Activated CD4-positive, CD25-positive, alpha-beta regulatory T cell treated with anti-CD3 and anti-CD28 coated beads, Interleukin-2, amount 50 U/mL, for 16 hours (primary cell): ENCODE results near the gene LYRM2.

ENCODE experiments used
- DNase-seq: peaks from one replicate; pipeline ENCODE4 v3.0.0-alpha.2; 2020; ENCODE audit warnings: low read depth, low spot score

The LYRM2 gene

GRCh38 chr6:89596056-89596455 is 42.5 kb downstream of the LYRM2 start:
- DNase-seq: no peak

- no peak for DNase-seq
Observed at GRCh38 chr6:89591745-89592144, 46.8 kb downstream of the LYRM2 start.

- DNase-seq: no peak
Observed at GRCh38 chr6:89590133-89590532, 48.4 kb downstream of the LYRM2 start.

GRCh38 chr6:89589297-89590025 is 49.1 kb downstream of the LYRM2 start:
- no peak for DNase-seq

- no peak for DNase-seq
Observed at GRCh38 chr6:89585154-89585553, 53.4 kb downstream of the LYRM2 start.

- DNase-seq: no peak
Observed at GRCh38 chr6:89584539-89584938, 54.0 kb downstream of the LYRM2 start.

GRCh38 chr6:89583559-89583958 is 55.0 kb downstream of the LYRM2 start:
- no peak for DNase-seq

GRCh38 chr6:89582669-89583325 is 55.8 kb downstream of the LYRM2 start:
- no peak for DNase-seq

GRCh38 chr6:89581689-89582088 is 56.9 kb downstream of the LYRM2 start:
- DNase-seq: no peak

GRCh38 chr6:89580997-89581666 is 57.4 kb downstream of the LYRM2 start:
- no peak for DNase-seq

- no peak for DNase-seq
Observed at GRCh38 chr6:89575562-89575960, 63.0 kb downstream of the LYRM2 start.

- no peak for DNase-seq
Observed at GRCh38 chr6:89574910-89575561, 63.5 kb downstream of the LYRM2 start.

GRCh38 chr6:89567630-89568390 is 70.7 kb downstream of the LYRM2 start:
- DNase-seq: no peak

- no peak for DNase-seq
Observed at GRCh38 chr6:89566930-89567629, 71.5 kb downstream of the LYRM2 start.

GRCh38 chr6:89566008-89566800 is 72.3 kb downstream of the LYRM2 start:
- DNase-seq: no peak

GRCh38 chr6:89564752-89565427 is 73.7 kb downstream of the LYRM2 start:
- no peak for DNase-seq

- DNase-seq: no peak
Observed at GRCh38 chr6:89563866-89564265, 74.7 kb downstream of the LYRM2 start.

GRCh38 chr6:89562093-89562973 is 76.2 kb downstream of the LYRM2 start:
- DNase-seq: no peak

- no peak for DNase-seq
Observed at GRCh38 chr6:89559487-89559886, 79.1 kb downstream of the LYRM2 start.
